HL-60 (cell line): Measurements from ENCODE around the gene PKN2.

Experiments
- DNase-seq, 2 experiments: peaks; one replicate each; pipeline ENCODE4 v3.0.0-alpha.2; 2010 to 2020; ENCODE audit warnings: low read depth in 1 of 2, low spot score in 1 of 2
- H3K27ac ChIP-seq: fragments of 250-450 bp; sonication (Bioruptor Pico); replicated peaks from 2 replicates; pipeline ENCODE4 v1.5.1; 2020; ENCODE audit warnings: mild to moderate bottlenecking, moderate library complexity
- H3K27me3 ChIP-seq: fragments of 250-450 bp; sonication (Bioruptor Pico); 2 replicates; pipeline ENCODE4 v1.5.1; 2021; ENCODE audit warnings: mild to moderate bottlenecking, moderate library complexity; ENCODE audit not compliant: insufficient read depth, poor library complexity, severe bottlenecking
- H3K4me3 ChIP-seq: replicated peaks from 2 replicates; pipeline ENCODE4 v1.5.1; 2011; ENCODE audit warnings: mild to moderate bottlenecking, control low read depth, low read length; ENCODE audit not compliant: insufficient read depth
- GABPA ChIP-seq: IDR thresholded peaks from 2 replicates; pipeline ENCODE4 v1.6.1; 2012; ENCODE audit warnings: low read depth
- POLR2AphosphoS5 ChIP-seq: IDR thresholded peaks from 2 replicates; pipeline ENCODE4 v1.6.1; 2012; ENCODE audit warnings: low read depth
- SPI1 ChIP-seq: IDR thresholded peaks from 2 replicates; pipeline ENCODE4 v1.6.1; 2012; ENCODE audit warnings: low read depth, mild to moderate bottlenecking, borderline replicate concordance
- TF ChIP-seq, protein P1 (sequence below): IDR thresholded peaks from 2 replicates; pipeline ENCODE4 v1.6.1; 2012; ENCODE audit warnings: low read depth; ENCODE audit not compliant: insufficient replicate concordance
- TF ChIP-seq, protein P2 (sequence below): IDR thresholded peaks from one replicate; pipeline ENCODE4 v1.5.1; 2011; ENCODE audit warnings: low read length, control low read depth, inconsistent platforms; ENCODE audit not compliant: insufficient read depth

PKN2 gene

DNA sequence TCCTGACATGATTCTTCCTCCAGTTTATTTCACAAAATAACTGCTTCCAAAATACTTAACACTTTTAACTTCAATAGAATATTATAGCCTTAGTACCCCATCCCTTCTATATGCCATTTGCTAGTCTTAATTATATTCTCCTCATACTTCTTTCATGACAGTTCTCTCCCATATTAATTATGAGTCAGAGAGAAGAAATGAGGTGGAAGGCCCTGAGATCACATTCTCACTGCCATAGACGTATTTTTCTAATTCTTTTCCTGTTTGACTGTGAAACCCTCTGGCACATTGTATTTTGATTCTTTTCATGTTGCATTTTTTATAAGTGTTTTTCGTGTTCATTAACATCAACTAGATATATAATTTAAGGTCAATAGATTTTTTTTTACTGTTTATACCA lies 118.9 kb downstream of the PKN2 start:
- Histone ChIP-seq H3K27me3 (no peaks in the 10 kb centered on the region), H3K4me3 (no peak overlapping the region), H3K27ac (no peak overlapping the region; the same call in 1 of the 2 replicates)
- TF ChIP-seq, protein P1, sequence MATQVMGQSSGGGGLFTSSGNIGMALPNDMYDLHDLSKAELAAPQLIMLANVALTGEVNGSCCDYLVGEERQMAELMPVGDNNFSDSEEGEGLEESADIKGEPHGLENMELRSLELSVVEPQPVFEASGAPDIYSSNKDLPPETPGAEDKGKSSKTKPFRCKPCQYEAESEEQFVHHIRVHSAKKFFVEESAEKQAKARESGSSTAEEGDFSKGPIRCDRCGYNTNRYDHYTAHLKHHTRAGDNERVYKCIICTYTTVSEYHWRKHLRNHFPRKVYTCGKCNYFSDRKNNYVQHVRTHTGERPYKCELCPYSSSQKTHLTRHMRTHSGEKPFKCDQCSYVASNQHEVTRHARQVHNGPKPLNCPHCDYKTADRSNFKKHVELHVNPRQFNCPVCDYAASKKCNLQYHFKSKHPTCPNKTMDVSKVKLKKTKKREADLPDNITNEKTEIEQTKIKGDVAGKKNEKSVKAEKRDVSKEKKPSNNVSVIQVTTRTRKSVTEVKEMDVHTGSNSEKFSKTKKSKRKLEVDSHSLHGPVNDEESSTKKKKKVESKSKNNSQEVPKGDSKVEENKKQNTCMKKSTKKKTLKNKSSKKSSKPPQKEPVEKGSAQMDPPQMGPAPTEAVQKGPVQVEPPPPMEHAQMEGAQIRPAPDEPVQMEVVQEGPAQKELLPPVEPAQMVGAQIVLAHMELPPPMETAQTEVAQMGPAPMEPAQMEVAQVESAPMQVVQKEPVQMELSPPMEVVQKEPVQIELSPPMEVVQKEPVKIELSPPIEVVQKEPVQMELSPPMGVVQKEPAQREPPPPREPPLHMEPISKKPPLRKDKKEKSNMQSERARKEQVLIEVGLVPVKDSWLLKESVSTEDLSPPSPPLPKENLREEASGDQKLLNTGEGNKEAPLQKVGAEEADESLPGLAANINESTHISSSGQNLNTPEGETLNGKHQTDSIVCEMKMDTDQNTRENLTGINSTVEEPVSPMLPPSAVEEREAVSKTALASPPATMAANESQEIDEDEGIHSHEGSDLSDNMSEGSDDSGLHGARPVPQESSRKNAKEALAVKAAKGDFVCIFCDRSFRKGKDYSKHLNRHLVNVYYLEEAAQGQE, result no peak
- TF ChIP-seq GABPA, result no peak
- TF ChIP-seq, protein P2, sequence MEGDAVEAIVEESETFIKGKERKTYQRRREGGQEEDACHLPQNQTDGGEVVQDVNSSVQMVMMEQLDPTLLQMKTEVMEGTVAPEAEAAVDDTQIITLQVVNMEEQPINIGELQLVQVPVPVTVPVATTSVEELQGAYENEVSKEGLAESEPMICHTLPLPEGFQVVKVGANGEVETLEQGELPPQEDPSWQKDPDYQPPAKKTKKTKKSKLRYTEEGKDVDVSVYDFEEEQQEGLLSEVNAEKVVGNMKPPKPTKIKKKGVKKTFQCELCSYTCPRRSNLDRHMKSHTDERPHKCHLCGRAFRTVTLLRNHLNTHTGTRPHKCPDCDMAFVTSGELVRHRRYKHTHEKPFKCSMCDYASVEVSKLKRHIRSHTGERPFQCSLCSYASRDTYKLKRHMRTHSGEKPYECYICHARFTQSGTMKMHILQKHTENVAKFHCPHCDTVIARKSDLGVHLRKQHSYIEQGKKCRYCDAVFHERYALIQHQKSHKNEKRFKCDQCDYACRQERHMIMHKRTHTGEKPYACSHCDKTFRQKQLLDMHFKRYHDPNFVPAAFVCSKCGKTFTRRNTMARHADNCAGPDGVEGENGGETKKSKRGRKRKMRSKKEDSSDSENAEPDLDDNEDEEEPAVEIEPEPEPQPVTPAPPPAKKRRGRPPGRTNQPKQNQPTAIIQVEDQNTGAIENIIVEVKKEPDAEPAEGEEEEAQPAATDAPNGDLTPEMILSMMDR, result no peak
- no peak for TF ChIP-seq POLR2AphosphoS5
- no peak for TF ChIP-seq SPI1
- no peak for DNase-seq

DNA sequence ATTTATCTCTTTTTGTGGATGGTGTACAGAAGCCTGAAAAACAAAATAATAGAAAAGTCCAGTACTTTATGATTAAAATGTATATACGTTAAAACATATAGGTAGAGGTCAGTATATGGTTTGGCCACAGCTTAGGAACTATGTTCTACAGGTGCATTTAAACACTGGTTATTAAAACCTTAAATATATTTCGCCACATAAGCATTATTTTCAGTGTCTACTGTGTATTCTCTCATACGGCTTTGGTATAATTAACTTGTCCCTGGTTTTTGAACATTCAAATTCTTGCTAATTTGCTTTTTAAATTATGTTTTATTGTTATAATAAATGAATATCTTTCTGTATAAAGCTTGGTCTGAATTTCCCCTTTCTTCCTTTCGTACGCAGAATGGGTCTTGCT lies 119.4 kb downstream of the PKN2 start:
- no peak overlapping the region for H3K4me3 ChIP-seq
- TF ChIP-seq SPI1, result no peak
- TF ChIP-seq, protein P1, result no peak
- TF ChIP-seq GABPA, result no peak
- TF ChIP-seq, protein P2, result no peak
- no peak for TF ChIP-seq POLR2AphosphoS5
- no peak for DNase-seq
- H3K27ac ChIP-seq, result no peak overlapping the region
- H3K27me3 ChIP-seq, result no peaks in the 10 kb centered on the region

DNA sequence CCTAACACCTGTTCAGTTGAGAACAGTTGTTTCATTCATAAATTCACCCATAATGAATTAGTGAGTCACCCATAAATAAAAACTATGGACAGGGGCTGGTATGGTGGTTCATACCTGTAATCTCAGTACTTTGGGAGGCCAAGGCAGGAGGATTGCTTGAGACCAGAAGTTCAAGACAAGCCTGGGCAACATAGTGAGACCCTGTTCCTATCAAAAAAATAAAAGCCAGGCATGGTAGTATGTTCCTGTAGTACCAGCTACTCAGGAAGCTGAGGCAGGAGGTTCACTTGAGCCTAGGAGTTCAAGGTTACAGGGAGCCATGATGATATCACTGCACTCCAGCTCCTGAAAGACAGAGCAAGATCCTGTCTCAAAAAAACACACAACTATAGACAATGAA lies 128.3 kb downstream of the PKN2 start:
- TF ChIP-seq GABPA, result no peak
- TF ChIP-seq, protein P1, result no peak
- no peak for TF ChIP-seq POLR2AphosphoS5
- TF ChIP-seq, protein P2, result no peak
- TF ChIP-seq SPI1, result no peak
- H3K27ac ChIP-seq, result no peak overlapping the region
- no peak overlapping the region for H3K4me3 ChIP-seq
- no peak for DNase-seq
- no peaks in the 10 kb centered on the region for H3K27me3 ChIP-seq
